NB4 (cell line): ENCODE measurements around the gene IGFBP6.

Experiments used
- DNase-seq: peaks from one replicate; pipeline ENCODE4 v3.0.0; 2010; ENCODE audit warnings: low read depth
- H3K4me3 ChIP-seq: one replicate; pipeline ENCODE4 v1.5.1; 2011; ENCODE audit warnings: mild to moderate bottlenecking, low read depth, low read length, moderate library complexity
- CTCF ChIP-seq: IDR thresholded peaks from one replicate; pipeline ENCODE4 v1.5.1; 2012; ENCODE audit warnings: low read depth, low read length
- MAX ChIP-seq: IDR thresholded peaks from 2 replicates; pipeline ENCODE4 v1.6.1; 2011; ENCODE audit warnings: low read depth, low read length
- MYC ChIP-seq: IDR thresholded peaks from 2 replicates; pipeline ENCODE4 v1.6.1; 2011; ENCODE audit warnings: low read depth, low read length
- POLR2A ChIP-seq: IDR thresholded peaks from 2 replicates; pipeline ENCODE4 v1.6.1; 2011; ENCODE audit warnings: mild to moderate bottlenecking; ENCODE audit not compliant: insufficient read length; ENCODE audit errors: extremely low read depth

Gene IGFBP6

GRCh38 chr12:53097564-53098353 lies at the start of gene IGFBP6:
IGFBP6 (plus strand) TSS chr12:53097667; CDS start chr12:53097718, 51 bp downstream.
- no peak within 1 kb of the TSS for H3K4me3 ChIP-seq
- DNase-seq, result peak; percentile 68
- TF ChIP-seq POLR2A (no peak), MAX (0 out of 2 replicates have a peak, but pooled peaks have one; percentile 4), MYC (no peak), CTCF (no peak)

- DNase-seq, result no peak
- H3K4me3 ChIP-seq, result no peak overlapping the region
- no peak for TF ChIP-seq MAX
- no peak for TF ChIP-seq CTCF
- no peak for TF ChIP-seq MYC
- TF ChIP-seq POLR2A, result no peak
Measured at GRCh38 chr12:53048033-53048779, 49.3 kb upstream of the IGFBP6 start.

- no peak for DNase-seq
- no peak overlapping the region for H3K4me3 ChIP-seq
Measured at GRCh38 chr12:53048780-53049401, 48.6 kb upstream of the IGFBP6 start.

GRCh38 chr12:53049571-53050318 lies 47.7 kb upstream of the IGFBP6 start, which contains the start of gene TNS2:
TNS2 (plus strand) TSS chr12:53050065; CDS start chr12:53050186, 121 bp downstream.
- no peak for TF ChIP-seq CTCF
- TF ChIP-seq MYC, result no peak
- no peak for TF ChIP-seq POLR2A
- TF ChIP-seq MAX, result no peak
- no peak within 1 kb of the TSS for H3K4me3 ChIP-seq
- DNase-seq, result no peak

More at GRCh38 chr12:53048780-53049401, 48.6 kb upstream of the IGFBP6 start:
- TF ChIP-seq MAX (no peak), MYC (no peak), POLR2A (no peak), CTCF (no peak)

- no peak overlapping the region for H3K4me3 ChIP-seq
- DNase-seq, result no peak
- TF ChIP-seq MAX (no peak), MYC (no peak), CTCF (no peak), POLR2A (no peak)
Measured at GRCh38 chr12:53050426-53051057, 46.9 kb upstream of the IGFBP6 start.
